Spleen (tissue), 11 donors: ENCODE results near the gene AKAP12. TPM values are rescaled to one million over a fixed set of nuclear protein-coding genes. Genes with fewer than 3 reads are reported as not detected.
"Not testable (repeated sequence)": the region's sequence is repeated elsewhere in the genome, so short reads cannot be mapped to it uniquely, and the experiment has no call there.

ENCODE experiments used
- DNase-seq: peaks from one replicate; pipeline ENCODE4 v3.0.0-alpha.2; 2020
- H3K27ac ChIP-seq, 8 donors: fragments of 200-600 bp; sonication (generic) in 7 of 8; 1 replicate in 4 of 8; 2 replicates in 4 of 8; pipeline versions ENCODE4 v1.5.0 to v1.8.0; 2016 to 2021; ENCODE audit warnings: inconsistent platforms in 4 of 8, mild to moderate bottlenecking in 4 of 8, moderate library complexity in 1 of 8
- H3K27me3 ChIP-seq, 7 donors: fragments of 200-600 bp; sonication (generic) in 6 of 7; replicated peaks in 1 of 7; 1 replicate in 4 of 7; 2 replicates in 3 of 7; pipeline versions ENCODE4 v1.5.0 to v1.8.0; 2016 to 2021; ENCODE audit warnings: inconsistent platforms in 3 of 7, mild to moderate bottlenecking in 1 of 7
- H3K36me3 ChIP-seq, 6 donors: fragments of 200-600 bp; sonication (generic) in 5 of 6; 1 replicate in 4 of 6; 2 replicates in 2 of 6; pipeline versions ENCODE4 v1.5.0 to v1.8.0; 2016 to 2021; ENCODE audit warnings: inconsistent platforms in 2 of 6
- H3K4me1 ChIP-seq, 6 donors: fragments of 200-600 bp; sonication (generic) in 5 of 6; 1 replicate in 3 of 6; 2 replicates in 3 of 6; pipeline versions ENCODE4 v1.5.0 to v1.8.0; 2016 to 2021; ENCODE audit warnings: inconsistent platforms in 3 of 6
- H3K4me3 ChIP-seq, 8 donors: fragments of 200-600 bp; sonication (generic) in 7 of 8; 1 replicate in 4 of 8; 2 replicates in 4 of 8; pipeline versions ENCODE4 v1.5.0 to v1.8.0; 2016 to 2021; ENCODE audit warnings: inconsistent platforms in 4 of 8, mild to moderate bottlenecking in 4 of 8, moderate library complexity in 2 of 8
- H3K9me3 ChIP-seq, 8 donors: fragments of 200-600 bp; sonication (generic) in 7 of 8; 1 replicate in 4 of 8; 2 replicates in 4 of 8; pipeline versions ENCODE4 v1.5.0 to v1.8.0; 2016 to 2021; ENCODE audit warnings: inconsistent platforms in 4 of 8
- POLR2A ChIP-seq, 3 donors: fragments of 450-650 bp; IDR thresholded peaks; one replicate each; pipeline ENCODE4 v1.5.1; 2017; ENCODE audit warnings: antibody characterized with exemption in 3 of 3, mild to moderate bottlenecking in 1 of 3
- POLR2AphosphoS5 ChIP-seq, 3 donors: sonication (generic); formaldehyde crosslinking; IDR thresholded peaks; one replicate each; pipeline ENCODE4 v1.5.1; 2017; ENCODE audit warnings: antibody characterized with exemption in 3 of 3
- WGBS, 5 donors: extraction: QIAGEN DNeasy Blood & Tissue Kit in 3 of 5; methylation state at CpG; one replicate each; pipeline versions ENCODE4 v1.1.5 to v1.1.7; 2013 to 2018; 5-methylcytosine and 5-hydroxymethylcytosine counted together
- intact Hi-C: fragments of 100-400 bp; cut with DNase I; formaldehyde crosslinking; loops from one replicate; pipeline ENCODE4 v1.15.0; 2023; ENCODE audit warnings: low total_unique reads
- polyA plus RNA-seq, 3 donors: library from polyadenylated mRNA; stranded (reverse); fragments of 200-250 nt; gene quantifications; one replicate each; pipeline ENCODE4 v1.2.1, GENCODE V29; 2013
- total RNA-seq, 7 donors: library from RNA; depleted of rRNA in 3 of 7; stranded (reverse); fragments of >200 nt in 3 of 7; fragmentation: NEBNext Ultra II Directional in 4 of 7; extraction: Animal tissue kit (Norgen Biotek cat#: 25700) in 4 of 7; gene quantifications; one replicate each; pipeline versions ENCODE4 v1.1.0 to v1.2.1, GENCODE V29; 2016 to 2021
- TF ChIP-seq, protein P1 (sequence below), 11 experiments: fragments of 200-600 bp in 7 of 11; fragments of 450-650 bp in 4 of 11; sonication (generic) in 4 of 11; IDR thresholded peaks in 8 of 11; conservative IDR thresholded peaks in 3 of 11; 1 replicate in 7 of 11; 2 replicates in 4 of 11; pipeline versions ENCODE4 v1.4.0 to v1.8.0; 2016 to 2021; ENCODE audit warnings: antibody characterized with exemption in 11 of 11, inconsistent platforms in 4 of 11, mild to moderate bottlenecking in 1 of 11
- donor health status: healthy with polysubstance abuse.
- donor health status: DM: no; HTN: no; CAD: no; lungs with moderate emphysema.
- donor health status: DM: no; HTN: no; CAD: no.
- donor health status: Bipolar disorder and iron deficiency.
- donor health status: healthy.
- donor health status: DM: no; HTN: no; CAD: no.
- donor health status: DM: yes; HTN: yes; CAD: no.

The AKAP12 gene
- total and polyA plus RNA-seq, 10 donors: 3.2 to 64.7 (median 44.1) TPM

DNA sequence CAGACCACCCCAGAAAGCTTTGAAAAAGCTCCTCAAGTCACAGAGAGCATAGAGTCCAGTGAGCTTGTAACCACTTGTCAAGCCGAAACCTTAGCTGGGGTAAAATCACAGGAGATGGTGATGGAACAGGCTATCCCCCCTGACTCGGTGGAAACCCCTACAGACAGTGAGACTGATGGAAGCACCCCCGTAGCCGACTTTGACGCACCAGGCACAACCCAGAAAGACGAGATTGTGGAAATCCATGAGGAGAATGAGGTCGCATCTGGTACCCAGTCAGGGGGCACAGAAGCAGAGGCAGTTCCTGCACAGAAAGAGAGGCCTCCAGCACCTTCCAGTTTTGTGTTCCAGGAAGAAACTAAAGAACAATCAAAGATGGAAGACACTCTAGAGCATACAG is 112.0 kb downstream of the AKAP12 start:
- Histone ChIP-seq H3K27me3 (no peaks in the 10 kb centered on the region), H3K27ac (no peak overlapping the region), H3K4me3 (no peak overlapping the region), H3K9me3 (no peaks in the 10 kb centered on the region), H3K4me1 (peaks cover 0 to 16% (median 0%) of the 10 kb centered on the region in 6 donors), H3K36me3 (peaks cover 0 to 30% (median 5%) of the 10 kb centered on the region in 6 donors)
- WGBS, 5 donors: 93 to 98% (median 95%) methylated on average over 7 of the region's 7 CpGs
- DNase-seq: no peak
- intact Hi-C loops: no loop called here
- no peak for TF ChIP-seq POLR2A (IDR thresholded peaks at IDR 0.05)
- TF ChIP-seq, protein P1, sequence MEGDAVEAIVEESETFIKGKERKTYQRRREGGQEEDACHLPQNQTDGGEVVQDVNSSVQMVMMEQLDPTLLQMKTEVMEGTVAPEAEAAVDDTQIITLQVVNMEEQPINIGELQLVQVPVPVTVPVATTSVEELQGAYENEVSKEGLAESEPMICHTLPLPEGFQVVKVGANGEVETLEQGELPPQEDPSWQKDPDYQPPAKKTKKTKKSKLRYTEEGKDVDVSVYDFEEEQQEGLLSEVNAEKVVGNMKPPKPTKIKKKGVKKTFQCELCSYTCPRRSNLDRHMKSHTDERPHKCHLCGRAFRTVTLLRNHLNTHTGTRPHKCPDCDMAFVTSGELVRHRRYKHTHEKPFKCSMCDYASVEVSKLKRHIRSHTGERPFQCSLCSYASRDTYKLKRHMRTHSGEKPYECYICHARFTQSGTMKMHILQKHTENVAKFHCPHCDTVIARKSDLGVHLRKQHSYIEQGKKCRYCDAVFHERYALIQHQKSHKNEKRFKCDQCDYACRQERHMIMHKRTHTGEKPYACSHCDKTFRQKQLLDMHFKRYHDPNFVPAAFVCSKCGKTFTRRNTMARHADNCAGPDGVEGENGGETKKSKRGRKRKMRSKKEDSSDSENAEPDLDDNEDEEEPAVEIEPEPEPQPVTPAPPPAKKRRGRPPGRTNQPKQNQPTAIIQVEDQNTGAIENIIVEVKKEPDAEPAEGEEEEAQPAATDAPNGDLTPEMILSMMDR (IDR thresholded peaks at IDR 0.05 in 8 of 11, conservative IDR thresholded peaks at IDR 0.05 in 3 of 11): no peak

DNA sequence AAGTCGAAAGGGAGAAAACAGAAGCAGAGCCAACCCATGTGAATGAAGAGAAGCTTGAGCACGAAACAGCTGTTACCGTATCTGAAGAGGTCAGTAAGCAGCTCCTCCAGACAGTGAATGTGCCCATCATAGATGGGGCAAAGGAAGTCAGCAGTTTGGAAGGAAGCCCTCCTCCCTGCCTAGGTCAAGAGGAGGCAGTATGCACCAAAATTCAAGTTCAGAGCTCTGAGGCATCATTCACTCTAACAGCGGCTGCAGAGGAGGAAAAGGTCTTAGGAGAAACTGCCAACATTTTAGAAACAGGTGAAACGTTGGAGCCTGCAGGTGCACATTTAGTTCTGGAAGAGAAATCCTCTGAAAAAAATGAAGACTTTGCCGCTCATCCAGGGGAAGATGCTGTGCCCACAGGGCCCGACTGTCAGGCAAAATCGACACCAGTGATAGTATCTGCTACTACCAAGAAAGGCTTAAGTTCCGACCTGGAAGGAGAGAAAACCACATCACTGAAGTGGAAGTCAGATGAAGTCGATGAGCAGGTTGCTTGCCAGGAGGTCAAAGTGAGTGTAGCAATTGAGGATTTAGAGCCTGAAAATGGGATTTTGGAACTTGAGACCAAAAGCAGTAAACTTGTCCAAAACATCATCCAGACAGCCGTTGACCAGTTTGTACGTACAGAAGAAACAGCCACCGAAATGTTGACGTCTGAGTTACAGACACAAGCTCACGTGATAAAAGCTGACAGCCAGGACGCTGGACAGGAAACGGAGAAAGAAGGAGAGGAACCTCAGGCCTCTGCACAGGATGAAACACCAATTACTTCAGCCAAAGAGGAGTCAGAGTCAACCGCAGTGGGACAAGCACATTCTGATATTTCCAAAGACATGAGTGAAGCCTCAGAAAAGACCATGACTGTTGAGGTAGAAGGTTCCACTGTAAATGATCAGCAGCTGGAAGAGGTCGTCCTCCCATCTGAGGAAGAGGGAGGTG is 112.9 kb downstream of the AKAP12 start:
- no peak for DNase-seq

DNA sequence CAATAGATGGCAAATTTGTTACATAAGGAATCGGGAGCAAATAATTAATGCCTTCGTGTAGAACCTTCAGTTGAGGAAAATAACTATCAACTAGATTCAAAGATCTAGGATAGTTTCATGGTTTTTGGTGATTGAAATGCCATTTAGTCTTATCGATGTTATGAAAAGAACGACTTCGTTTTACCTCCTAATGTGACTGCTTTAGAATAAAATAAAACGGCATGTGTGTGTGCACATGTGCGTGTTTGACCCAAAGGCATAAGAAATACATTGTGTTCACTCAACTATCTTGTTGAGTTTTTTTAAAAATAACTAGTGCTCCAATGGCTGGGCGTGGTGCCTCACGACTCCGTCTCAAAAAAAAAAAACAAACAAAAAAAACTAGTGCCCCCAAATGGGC is 114.0 kb downstream of the AKAP12 start:
- Histone ChIP-seq H3K27me3 (no peaks in the 10 kb centered on the region), H3K9me3 (no peaks in the 10 kb centered on the region), H3K36me3 (peaks cover 0 to 34% (median 4%) of the 10 kb centered on the region in 6 donors), H3K4me3 (no peak overlapping the region), H3K4me1 (peaks cover 0 to 16% (median 0%) of the 10 kb centered on the region in 6 donors), H3K27ac (no peak overlapping the region)
- WGBS, 5 donors: 94 to 99% (median 97%) methylated on average over 10 of the region's 10 CpGs
- intact Hi-C loops: no loop called here
- no peak for DNase-seq
- TF ChIP-seq POLR2AphosphoS5 (IDR thresholded peaks at IDR 0.05) (no peak), POLR2A (IDR thresholded peaks at IDR 0.05) (no peak)
- TF ChIP-seq, protein P1 (IDR thresholded peaks at IDR 0.05 in 8 of 11, conservative IDR thresholded peaks at IDR 0.05 in 3 of 11): no peak

More for the DNA sequence above, 112.9 kb downstream of the AKAP12 start:
- no peak overlapping the region for H3K4me3 ChIP-seq
- no peaks in the 10 kb centered on the region for H3K9me3 ChIP-seq
- peaks cover 0 to 30% (median 5%) of the 10 kb centered on the region in 6 donors for H3K36me3 ChIP-seq
- TF ChIP-seq, protein P1 (IDR thresholded peaks at IDR 0.05 in 8 of 11, conservative IDR thresholded peaks at IDR 0.05 in 3 of 11): no peak
- no peak for TF ChIP-seq POLR2A (IDR thresholded peaks at IDR 0.05)
- TF ChIP-seq POLR2AphosphoS5 (IDR thresholded peaks at IDR 0.05): no peak
- 58 to 78% (median 70%) methylated on average over 19 of the region's 19 CpGs for WGBS, 5 donors
- no peak overlapping the region for H3K27ac ChIP-seq
- H3K27me3 ChIP-seq: no peaks in the 10 kb centered on the region
- H3K4me1 ChIP-seq: peaks cover 0 to 16% (median 0%) of the 10 kb centered on the region in 6 donors
- intact Hi-C loops: no loop called here

DNA sequence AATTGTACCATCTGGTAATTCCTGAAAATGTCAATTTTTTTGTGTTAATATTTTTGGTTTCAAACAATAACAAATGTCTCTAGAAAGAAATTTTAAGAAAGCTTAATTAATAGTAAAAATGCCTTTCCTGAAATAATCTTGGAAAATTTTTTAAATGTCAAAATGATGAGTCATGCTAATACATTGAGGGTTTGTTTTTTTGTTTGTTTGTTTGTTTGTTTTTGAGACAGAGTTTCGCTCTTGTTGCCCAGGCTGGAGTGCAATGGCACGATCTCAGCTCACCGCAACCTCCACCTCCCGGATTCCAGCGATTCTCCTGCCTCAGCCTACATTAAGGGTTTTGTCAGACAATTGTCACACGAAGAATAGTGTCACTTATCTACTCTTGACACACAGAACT is 117.2 kb downstream of the AKAP12 start:
- H3K9me3 ChIP-seq, H3K4me3 ChIP-seq, H3K27me3 ChIP-seq, H3K27ac ChIP-seq, intact Hi-C loops, DNase-seq: not testable (repeated sequence)
- peaks cover 0 to 16% (median 0%) of the 10 kb centered on the region in 6 donors for H3K4me1 ChIP-seq
- WGBS, 5 donors: 88 to 95% (median 92%) methylated on average over 6 of the region's 6 CpGs
- peaks cover 0 to 37% (median 7%) of the 10 kb centered on the region in 6 donors for H3K36me3 ChIP-seq
